HEK293T (cell line): ENCODE results near the gene PNPO.

ENCODE experiments used
- CTCF ChIA-PET: fragments of 350-600 bp; formaldehyde crosslinking; extraction: SDS; loops from one replicate; lab custom pipeline; 2021; ENCODE audit warnings: antibody characterized with exemption, inconsistent platforms; lab: Yijun Ruan, JAX
- POLR2A ChIA-PET: fragments of 350-600 bp; formaldehyde crosslinking; extraction: SDS; loops from one replicate; lab custom pipeline; 2020; ENCODE audit warnings: antibody characterized with exemption, inconsistent platforms; lab: Yijun Ruan, JAX
- DNase-seq: peaks from one replicate; pipeline ENCODE4 v3.0.0; 2012; ENCODE audit warnings: mixed read lengths; ENCODE audit errors: extremely low spot score
- ARNT ChIP-seq: fragments of 450-650 bp; IDR thresholded peaks from 2 replicates; pipeline ENCODE4 v1.6.1; 2017; ENCODE audit warnings: mild to moderate bottlenecking
- BHLHE40 ChIP-seq: fragments of 450-650 bp; IDR thresholded peaks from 2 replicates; pipeline ENCODE4 v1.6.1; 2016; ENCODE audit warnings: mild to moderate bottlenecking, moderate library complexity, borderline replicate concordance
- CTBP1 ChIP-seq: fragments of 450-650 bp; IDR thresholded peaks from 2 replicates; pipeline ENCODE4 v1.6.1; 2016; ENCODE audit warnings: borderline replicate concordance
- ELF4 ChIP-seq: fragments of 450-650 bp; IDR thresholded peaks from 2 replicates; pipeline ENCODE4 v1.6.1; 2017; ENCODE audit warnings: antibody characterized with exemption
- FOXA1 ChIP-seq: fragments of 450-650 bp; IDR thresholded peaks from 2 replicates; pipeline ENCODE4 v1.6.1; 2016; ENCODE audit warnings: mild to moderate bottlenecking
- FOXK2 ChIP-seq: fragments of 450-650 bp; IDR thresholded peaks from 2 replicates; pipeline ENCODE4 v1.6.1; 2016; ENCODE audit warnings: mild to moderate bottlenecking
- FOXM1 ChIP-seq: fragments of 450-650 bp; IDR thresholded peaks from 2 replicates; pipeline ENCODE4 v1.6.1; 2017; ENCODE audit warnings: mild to moderate bottlenecking, borderline replicate concordance
- HDGF ChIP-seq: fragments of 450-650 bp; IDR thresholded peaks from 2 replicates; pipeline ENCODE4 v1.6.1; 2017; ENCODE audit warnings: antibody characterized with exemption, borderline replicate concordance
- L3MBTL2 ChIP-seq: fragments of 450-650 bp; conservative IDR thresholded peaks from 2 replicates; pipeline ENCODE4 v1.6.1; 2016; ENCODE audit warnings: mild to moderate bottlenecking
- LEF1 ChIP-seq: fragments of 450-650 bp; IDR thresholded peaks from 2 replicates; pipeline ENCODE4 v1.6.1; 2017; ENCODE audit warnings: mild to moderate bottlenecking, borderline replicate concordance
- NFRKB ChIP-seq: fragments of 450-650 bp; IDR thresholded peaks from 2 replicates; pipeline ENCODE4 v1.6.1; 2016; ENCODE audit warnings: mild to moderate bottlenecking, moderate library complexity
- SP1 ChIP-seq: fragments of 450-650 bp; IDR thresholded peaks from 2 replicates; pipeline ENCODE4 v1.6.1; 2017
- SUZ12 ChIP-seq: fragments of 450-650 bp; IDR thresholded peaks from 2 replicates; pipeline ENCODE4 v1.6.1; 2016; ENCODE audit warnings: mild to moderate bottlenecking
- TARDBP ChIP-seq: fragments of 450-650 bp; IDR thresholded peaks from 2 replicates; pipeline ENCODE4 v1.6.1; 2016
- ZNF384 ChIP-seq: fragments of 450-650 bp; IDR thresholded peaks from 2 replicates; pipeline ENCODE4 v1.6.1; 2016
- TF ChIP-seq, protein P1 (sequence below): fragments of 450-650 bp; IDR thresholded peaks from 2 replicates; pipeline ENCODE4 v1.6.1; 2016

The PNPO gene

DNA sequence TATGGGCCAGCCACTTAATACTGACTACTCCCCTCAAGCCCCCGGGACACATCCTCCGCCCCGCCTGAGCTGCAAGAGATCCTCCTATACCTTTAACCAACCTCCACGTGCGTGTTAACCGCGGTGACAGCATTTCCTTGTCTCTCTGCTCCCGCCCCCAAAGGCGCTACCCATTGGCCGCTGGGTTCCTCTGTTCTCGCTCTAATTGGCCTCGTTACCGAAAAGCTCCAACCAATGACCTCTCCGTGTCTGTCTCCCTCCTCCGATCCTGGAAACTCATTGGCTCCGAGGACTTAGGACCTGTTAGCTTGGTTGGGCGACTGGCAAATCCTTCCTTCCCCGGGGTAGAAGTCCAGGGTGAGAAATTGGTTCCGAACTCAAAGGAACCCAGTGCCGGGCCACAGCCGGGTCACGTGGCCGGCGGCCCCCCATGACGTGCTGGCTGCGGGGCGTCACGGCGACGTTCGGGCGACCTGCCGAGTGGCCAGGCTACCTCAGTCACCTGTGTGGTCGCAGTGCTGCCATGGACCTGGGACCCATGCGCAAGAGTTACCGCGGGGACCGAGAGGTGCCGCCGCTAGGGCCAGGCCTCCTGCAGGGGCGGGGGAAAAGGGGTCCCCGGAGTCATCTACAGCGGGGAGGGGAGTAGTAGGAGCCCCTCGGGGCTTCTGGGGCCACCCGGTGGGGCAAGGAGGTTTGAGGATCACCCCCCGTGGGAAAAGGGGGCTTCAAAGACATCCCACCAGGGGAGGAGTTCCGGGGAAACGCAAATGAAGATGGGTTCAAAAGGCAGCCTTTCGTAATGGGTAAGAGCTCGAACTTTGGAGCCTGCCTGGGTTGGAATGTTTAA is at the start of gene PNPO:
TSS of gene PNPO (plus strand) at position 326 of the 850 bp plus-strand sequence. CDS start at position 431, 105 bp downstream.
- DNase-seq: peak; percentile 97
- CTCF ChIA-PET: interaction anchor here (0.6 to 1.8 kb wide), 8 partner anchors 9 to 174 kb away, joined by 3 to 9 read pairs (median 3); partner anchors contain the start of gene CDK5RAP3
- TF ChIP-seq, protein P1, sequence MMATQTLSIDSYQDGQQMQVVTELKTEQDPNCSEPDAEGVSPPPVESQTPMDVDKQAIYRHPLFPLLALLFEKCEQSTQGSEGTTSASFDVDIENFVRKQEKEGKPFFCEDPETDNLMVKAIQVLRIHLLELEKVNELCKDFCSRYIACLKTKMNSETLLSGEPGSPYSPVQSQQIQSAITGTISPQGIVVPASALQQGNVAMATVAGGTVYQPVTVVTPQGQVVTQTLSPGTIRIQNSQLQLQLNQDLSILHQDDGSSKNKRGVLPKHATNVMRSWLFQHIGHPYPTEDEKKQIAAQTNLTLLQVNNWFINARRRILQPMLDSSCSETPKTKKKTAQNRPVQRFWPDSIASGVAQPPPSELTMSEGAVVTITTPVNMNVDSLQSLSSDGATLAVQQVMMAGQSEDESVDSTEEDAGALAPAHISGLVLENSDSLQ: peak; percentile 88
- TF ChIP-seq SUZ12 (no peak), TARDBP (no peak), FOXA1 (no peak), FOXK2 (no peak), NFRKB (no peak), ARNT (no peak), ZNF384 (no peak), LEF1 (0 out of 2 replicates have a peak, but pooled peaks have one; percentile 1), L3MBTL2 (peak; percentile 100), CTBP1 (no peak), BHLHE40 (no peak), HDGF (no peak), FOXM1 (peak; percentile 37; the same call in 1 of the 2 replicates), ELF4 (peak; percentile 96)
- POLR2A ChIA-PET: interaction anchor here (0.6 to 3.8 kb wide), 43 partner anchors 8 to 778 kb away, joined by 3 to 34 read pairs (median 4); partner anchors contain the start of genes CDK5RAP3, KPNB1, LRRC46 and MRPL10

DNA sequence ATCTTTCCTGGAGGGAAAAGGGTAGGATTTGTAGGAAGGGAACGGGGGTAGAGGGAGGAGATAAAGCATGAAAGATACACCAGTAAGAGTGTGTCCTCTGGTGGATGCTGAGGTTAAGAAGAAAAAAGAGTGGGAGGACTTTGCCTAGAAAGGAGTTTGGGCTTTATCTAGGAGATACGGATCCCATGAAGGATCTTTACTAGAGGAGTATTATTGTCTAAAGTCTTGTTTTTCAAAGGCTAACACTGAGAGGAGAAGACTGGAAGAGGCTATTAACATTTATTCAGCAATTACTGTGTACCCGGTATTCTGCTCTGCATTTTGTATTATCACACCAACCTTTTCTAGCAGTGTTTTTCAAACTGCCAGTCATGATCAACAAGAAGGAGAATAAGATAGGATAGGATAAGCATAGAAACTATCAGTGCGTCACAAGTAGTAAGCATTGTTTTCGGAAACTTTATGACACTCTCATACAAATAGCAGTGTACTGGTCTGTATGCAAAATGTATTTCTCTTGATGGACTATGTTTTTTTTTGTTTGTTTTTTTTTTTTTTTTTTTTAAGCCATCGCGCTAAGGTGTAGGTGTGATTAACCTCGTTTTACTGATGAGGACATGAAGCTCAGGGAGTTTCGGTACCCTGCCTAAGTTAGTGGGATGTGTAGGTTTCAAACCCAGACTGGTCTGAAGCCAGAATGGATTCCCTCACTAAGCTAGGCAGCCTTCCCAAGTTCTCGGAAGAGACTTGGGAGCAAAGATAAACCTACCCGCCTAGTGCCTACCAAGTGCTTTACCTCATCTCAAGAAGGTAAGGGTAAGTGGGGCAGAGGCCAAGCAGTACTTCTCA is 46.6 kb upstream of the PNPO start:
- TF ChIP-seq LEF1 (no peak), TARDBP (no peak), HDGF (no peak), ZNF384 (no peak; the same call in 1 of the 2 replicates), FOXM1 (no peak), SUZ12 (no peak), NFRKB (no peak), SP1 (no peak), CTBP1 (no peak), L3MBTL2 (no peak), ARNT (no peak), BHLHE40 (no peak), ELF4 (no peak), FOXK2 (no peak), FOXA1 (no peak)
- TF ChIP-seq, protein P1: no peak
- DNase-seq: no peak
- POLR2A ChIA-PET: interaction anchor here (0.8 to 5.3 kb wide), 22 partner anchors 8 to 245 kb away, joined by 3 to 79 read pairs (median 5); partner anchors contain the start of genes KPNB1, LRRC46, MRPL10 and NFE2L1
- CTCF ChIA-PET: interaction anchor here (0.7 to 17.9 kb wide), 3 partner anchors 50 to 123 kb away, joined by 3 to 355 read pairs (median 6); partner anchors contain the start of gene SCRN2

GRCh38 chr17:47895347-47895855 is 46.0 kb upstream of the PNPO start:
- no peak for DNase-seq
- POLR2A ChIA-PET: interaction anchor here (0.7 to 5.3 kb wide), 40 partner anchors 8 to 246 kb away, joined by 3 to 79 read pairs (median 4); partner anchors contain the start of genes CDK5RAP3, KPNB1, LRRC46 and MRPL10
- TF ChIP-seq L3MBTL2 (no peak), CTBP1 (no peak), SUZ12 (no peak), FOXM1 (no peak), TARDBP (no peak), NFRKB (no peak), FOXA1 (no peak), BHLHE40 (no peak), FOXK2 (no peak), HDGF (no peak), SP1 (no peak), ZNF384 (no peak), ELF4 (no peak), LEF1 (no peak)
- TF ChIP-seq, protein P1: no peak
- CTCF ChIA-PET: interaction anchor here (0.6 to 17.9 kb wide), 5 partner anchors 10 to 122 kb away, joined by 3 to 355 read pairs (median 3); partner anchors contain the start of gene SCRN2

GRCh38 chr17:47895856-47896671 is 45.3 kb upstream of the PNPO start, which contains the start of gene SP2:
SP2 (plus strand) TSS chr17:47896236; CDS start chr17:47896287, 51 bp downstream.
- ChIA-PET POLR2A (interaction anchor here (0.7 to 5.3 kb wide), 41 partner anchors 9 to 247 kb away, joined by 3 to 79 read pairs (median 4); partner anchors contain the start of genes CDK5RAP3, KPNB1, LRRC46 and MRPL10), CTCF (interaction anchor here (0.6 to 17.9 kb wide), 5 partner anchors 10 to 122 kb away, joined by 3 to 355 read pairs (median 3); partner anchors contain the start of gene SCRN2)
- TF ChIP-seq SP1 (peak; percentile 97), BHLHE40 (no peak), FOXM1 (peak; percentile 97), L3MBTL2 (no peak), FOXK2 (no peak), TARDBP (peak; percentile 79; the same call in 1 of the 2 replicates), FOXA1 (no peak), ZNF384 (no peak), HDGF (no peak), ELF4 (peak; percentile 99), LEF1 (peak; percentile 95; the same call in 1 of the 2 replicates), NFRKB (no peak), SUZ12 (no peak)
- TF ChIP-seq, protein P1: peak; percentile 100
- peak; percentile 97 for DNase-seq
